ENCODE data around the gene PRKG1.

The PRKG1 gene

GRCh38 chr10:51074238-51075028 is at the start of gene PRKG1:
TSS of gene PRKG1 (plus strand) at chr10:51074487.
- DNase-seq = peak; percentile 72

GRCh38 chr10:51028420-51028819 is 45.9 kb upstream of the PRKG1 start:
- DNase-seq = no peak

GRCh38 chr10:51029172-51029641 is 45.1 kb upstream of the PRKG1 start:
- no peak for DNase-seq

GRCh38 chr10:51030480-51030879 is 43.8 kb upstream of the PRKG1 start:
- no peak for DNase-seq

GRCh38 chr10:51031950-51032349 is 42.3 kb upstream of the PRKG1 start:
- DNase-seq = no peak

GRCh38 chr10:51034769-51035168 is 39.5 kb upstream of the PRKG1 start:
- no peak for DNase-seq

GRCh38 chr10:51035344-51035743 is 38.9 kb upstream of the PRKG1 start:
- DNase-seq = no peak

GRCh38 chr10:51045871-51046270 is 28.4 kb upstream of the PRKG1 start:
- no peak for DNase-seq

GRCh38 chr10:51046654-51047053 is 27.6 kb upstream of the PRKG1 start:
- DNase-seq = no peak

- no peak for DNase-seq
These were observed 26.4 kb upstream of the PRKG1 start for GRCh38 chr10:51047857-51048256.

GRCh38 chr10:51048792-51049191 is 25.5 kb upstream of the PRKG1 start:
- DNase-seq = no peak

- DNase-seq = no peak
These were observed 22.1 kb upstream of the PRKG1 start for GRCh38 chr10:51052163-51052562.

GRCh38 chr10:51057925-51058324 is 16.4 kb upstream of the PRKG1 start:
- no peak for DNase-seq

- no peak for DNase-seq
These were observed 11.1 kb upstream of the PRKG1 start for GRCh38 chr10:51063166-51063565.

- no peak for DNase-seq
These were observed 10.4 kb upstream of the PRKG1 start for GRCh38 chr10:51063659-51064535.

GRCh38 chr10:51066231-51066630 is 8.1 kb upstream of the PRKG1 start:
- DNase-seq = no peak

- no peak for DNase-seq
These were observed 2.1 kb upstream of the PRKG1 start for GRCh38 chr10:51072210-51072609.

- no peak for DNase-seq
These were observed 1.3 kb upstream of the PRKG1 start for GRCh38 chr10:51072921-51073434.

- DNase-seq = no peak
These were observed 642 bp upstream of the PRKG1 start for GRCh38 chr10:51073453-51074237.

- DNase-seq = no peak
These were observed 971 bp downstream of the PRKG1 start for GRCh38 chr10:51075043-51075872.

- DNase-seq = no peak
These were observed 1.6 kb downstream of the PRKG1 start for GRCh38 chr10:51075873-51076229.

GRCh38 chr10:51076299-51076841 is 2.1 kb downstream of the PRKG1 start:
- no peak for DNase-seq

All from T1000 (cell line).